Activated naive CD8-positive, alpha-beta T cell treated with anti-CD3 and anti-CD28 coated beads, Interleukin-2, amount 10 ng/mL, durations not matched to agents 7 days and 5 days (primary cell): Measurements from ENCODE around the gene FAM83C. TPM values are rescaled to one million over a fixed set of nuclear protein-coding genes. Genes with fewer than 3 reads are reported as not detected.

ENCODE experiments used
- ATAC-seq: fragments of 150-1000 bp; cut with Tn5 transposase; one replicate; pipeline ENCODE4 v1.10.0; 2021; ENCODE audit warnings: low read depth, moderate library complexity
- POLR2A ChIA-PET: fragments of 350-600 bp; sonication (Branson Sonifier 250); formaldehyde crosslinking; loops from one replicate; lab custom pipeline; 2021; ENCODE audit warnings: antibody characterized with exemption; lab: Charles Lee
- DNase-seq: peaks from one replicate; pipeline ENCODE4 v3.0.0; 2021
- H3K27ac Mint-ChIP-seq: one replicate; pipeline ENCODE4 v1.8.0; 2022; ENCODE audit warnings: mild to moderate bottlenecking, mixed read lengths
- H3K27me3 Mint-ChIP-seq: one replicate; pipeline ENCODE4 v1.8.0; 2022; ENCODE audit warnings: mild to moderate bottlenecking, moderate library complexity, mixed read lengths
- H3K36me3 Mint-ChIP-seq: one replicate; pipeline ENCODE4 v1.8.0; 2021; ENCODE audit warnings: mild to moderate bottlenecking, mixed read lengths
- H3K4me1 Mint-ChIP-seq: one replicate; pipeline ENCODE4 v1.8.0; 2021; ENCODE audit warnings: mixed read lengths
- H3K4me3 Mint-ChIP-seq: one replicate; pipeline ENCODE4 v1.8.0; 2022; ENCODE audit warnings: mild to moderate bottlenecking, moderate library complexity, mixed read lengths
- H3K9me3 Mint-ChIP-seq: one replicate; pipeline ENCODE4 v1.8.0; 2021; ENCODE audit warnings: mixed read lengths
- total RNA-seq, 2 experiments: library from RNA; stranded (reverse); gene quantifications; one replicate each; pipeline ENCODE4 v1.2.3, GENCODE V29; 2021

FAM83C gene
- total RNA-seq, 2 experiments from 2014 or later = not detected

DNA sequence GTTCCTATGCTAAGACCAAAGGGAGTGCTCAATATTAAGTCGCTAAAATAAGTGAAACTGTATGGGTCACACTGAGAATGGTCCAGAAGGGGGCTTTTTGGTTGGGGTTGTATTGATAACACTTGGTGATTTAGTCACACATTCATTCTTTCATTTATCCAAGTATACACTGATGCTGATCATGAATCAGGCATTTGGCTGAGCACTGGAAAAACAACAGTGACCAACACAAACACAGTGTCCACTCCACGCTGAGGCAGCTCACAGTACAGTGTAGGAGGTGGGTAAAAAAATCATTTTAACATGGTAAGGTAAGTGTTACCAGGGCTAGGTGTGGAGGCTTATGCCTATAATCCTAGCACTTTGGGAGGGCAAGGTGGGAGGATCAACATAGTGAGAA lies 9.2 kb upstream of the FAM83C start:
- POLR2A ChIA-PET = interaction anchor here (0.6 kb wide), 1 partner anchor 20 kb away, joined by 3 read pairs; no protein-coding TSS in a partner anchor

DNA sequence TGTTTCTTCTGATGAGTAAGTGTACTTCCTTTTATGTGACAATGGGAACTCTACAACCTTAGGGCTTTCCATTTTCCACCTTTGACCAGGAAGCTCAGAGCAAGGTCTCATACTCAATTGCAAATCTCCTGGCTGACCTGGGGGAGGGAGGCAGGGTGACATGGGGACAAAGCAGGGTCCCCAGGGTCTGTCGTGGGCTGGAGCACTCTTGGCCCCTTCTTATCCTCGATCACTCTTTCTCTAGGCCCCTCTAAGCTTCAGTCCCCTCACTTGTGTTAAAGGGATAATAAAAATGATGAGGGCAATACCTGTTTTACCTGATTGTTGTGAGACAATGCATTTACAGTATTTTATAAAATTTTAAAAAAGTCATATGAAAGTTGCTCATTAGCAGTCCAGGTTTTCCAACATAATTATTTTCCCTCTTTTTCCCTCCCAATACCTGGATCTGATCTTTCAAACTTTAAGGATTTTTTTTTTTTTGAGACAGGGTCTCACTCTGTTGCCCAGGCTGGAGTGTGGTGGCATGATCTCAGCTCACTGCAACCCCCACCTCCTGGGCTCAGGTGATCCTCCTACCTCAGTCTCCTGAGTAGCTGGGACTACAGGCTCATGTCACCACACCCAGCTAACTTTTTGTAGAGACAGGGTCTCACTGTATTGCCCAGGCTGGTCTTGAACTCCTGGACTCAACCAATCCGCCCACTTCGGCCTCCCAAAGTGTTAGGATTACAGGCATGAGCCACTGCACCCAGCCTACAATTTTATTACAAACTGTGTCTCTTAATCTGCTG lies 8.4 kb upstream of the FAM83C start:
- DNase-seq (no peak), ATAC-seq (no peak)
- peaks cover 14% of the 10 kb centered on the region for H3K4me1 Mint-ChIP-seq
- peaks cover 2% of the 10 kb centered on the region for H3K27me3 Mint-ChIP-seq
- no peak overlapping the region for H3K4me3 Mint-ChIP-seq
- H3K36me3 Mint-ChIP-seq = no peaks in the 10 kb centered on the region
- POLR2A ChIA-PET = no interaction called here
- no peak overlapping the region for H3K27ac Mint-ChIP-seq
- no peaks in the 10 kb centered on the region for H3K9me3 Mint-ChIP-seq

More for the DNA sequence above, 9.2 kb upstream of the FAM83C start:
- no peak overlapping the region for H3K27ac Mint-ChIP-seq
- H3K9me3 Mint-ChIP-seq = no peaks in the 10 kb centered on the region
- DNase-seq (no peak), ATAC-seq (no peak)
- H3K4me1 Mint-ChIP-seq = peaks cover 17% of the 10 kb centered on the region
- H3K36me3 Mint-ChIP-seq = no peaks in the 10 kb centered on the region
- no peak overlapping the region for H3K4me3 Mint-ChIP-seq
- H3K27me3 Mint-ChIP-seq = no peaks in the 10 kb centered on the region

GRCh38 chr20:35299780-35300179 lies 7.6 kb upstream of the FAM83C start:
- H3K4me1 Mint-ChIP-seq = peaks cover 8% of the 10 kb centered on the region
- POLR2A ChIA-PET = interaction anchor here (0.6 kb wide), 1 partner anchor 140 kb away, joined by 5 read pairs; no protein-coding TSS in a partner anchor
- no peaks in the 10 kb centered on the region for H3K36me3 Mint-ChIP-seq
- H3K9me3 Mint-ChIP-seq = no peaks in the 10 kb centered on the region
- DNase-seq (no peak), ATAC-seq (no peak)
- H3K27ac Mint-ChIP-seq = peak overlapping the region; percentile 23
- no peak overlapping the region for H3K4me3 Mint-ChIP-seq
- peaks cover 6% of the 10 kb centered on the region for H3K27me3 Mint-ChIP-seq

- Mint-ChIP-seq H3K27me3 (peaks cover 10% of the 10 kb centered on the region), H3K9me3 (no peaks in the 10 kb centered on the region), H3K27ac (no peak overlapping the region), H3K4me3 (no peak overlapping the region), H3K4me1 (peaks cover 2% of the 10 kb centered on the region), H3K36me3 (no peaks in the 10 kb centered on the region)
- POLR2A ChIA-PET = no interaction called here
- DNase-seq = no peak
- ATAC-seq = no peak
These were observed 6.0 kb upstream of the FAM83C start for GRCh38 chr20:35298264-35298663.

- no peak for DNase-seq
- no peak overlapping the region for H3K4me3 Mint-ChIP-seq
- H3K27me3 Mint-ChIP-seq = peaks cover 10% of the 10 kb centered on the region
- H3K27ac Mint-ChIP-seq = no peak overlapping the region
- no peak for ATAC-seq
- POLR2A ChIA-PET = interaction anchor here (1.4 kb wide), 1 partner anchor 13 kb away, joined by 4 read pairs; the partner anchor contains the start of gene EIF6
- H3K4me1 Mint-ChIP-seq = peaks cover 2% of the 10 kb centered on the region
- no peaks in the 10 kb centered on the region for H3K9me3 Mint-ChIP-seq
- H3K36me3 Mint-ChIP-seq = no peaks in the 10 kb centered on the region
These were observed 5.5 kb upstream of the FAM83C start for GRCh38 chr20:35297740-35298139.

DNA sequence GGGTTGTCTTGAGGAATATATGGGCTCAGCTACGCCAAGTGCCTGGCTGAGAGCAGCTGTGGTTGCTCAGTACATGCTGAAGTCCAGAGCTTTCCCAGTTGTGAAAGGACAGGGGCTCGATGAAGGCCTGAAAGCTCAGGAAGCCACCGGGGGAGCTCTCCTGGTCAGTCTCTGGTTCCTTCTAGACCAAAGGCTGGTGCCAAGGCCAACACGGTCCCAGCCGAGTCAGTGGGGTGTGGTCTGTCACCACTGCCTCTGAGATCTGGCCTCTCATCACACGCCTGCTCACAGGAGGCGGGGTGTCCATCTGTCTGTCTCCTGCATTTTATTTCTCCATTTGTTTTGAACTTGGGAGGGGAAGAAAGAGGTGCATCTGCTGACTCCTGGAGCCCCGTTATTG lies 4.9 kb upstream of the FAM83C start:
- no peak overlapping the region for H3K27ac Mint-ChIP-seq
- peaks cover 2% of the 10 kb centered on the region for H3K4me1 Mint-ChIP-seq
- DNase-seq = no peak
- ATAC-seq = no peak
- peaks cover 10% of the 10 kb centered on the region for H3K27me3 Mint-ChIP-seq
- no peaks in the 10 kb centered on the region for H3K36me3 Mint-ChIP-seq
- H3K4me3 Mint-ChIP-seq = no peak overlapping the region
- POLR2A ChIA-PET = interaction anchor here (1.4 kb wide), 1 partner anchor 12 kb away, joined by 4 read pairs; the partner anchor contains the start of gene EIF6
- no peaks in the 10 kb centered on the region for H3K9me3 Mint-ChIP-seq

DNA sequence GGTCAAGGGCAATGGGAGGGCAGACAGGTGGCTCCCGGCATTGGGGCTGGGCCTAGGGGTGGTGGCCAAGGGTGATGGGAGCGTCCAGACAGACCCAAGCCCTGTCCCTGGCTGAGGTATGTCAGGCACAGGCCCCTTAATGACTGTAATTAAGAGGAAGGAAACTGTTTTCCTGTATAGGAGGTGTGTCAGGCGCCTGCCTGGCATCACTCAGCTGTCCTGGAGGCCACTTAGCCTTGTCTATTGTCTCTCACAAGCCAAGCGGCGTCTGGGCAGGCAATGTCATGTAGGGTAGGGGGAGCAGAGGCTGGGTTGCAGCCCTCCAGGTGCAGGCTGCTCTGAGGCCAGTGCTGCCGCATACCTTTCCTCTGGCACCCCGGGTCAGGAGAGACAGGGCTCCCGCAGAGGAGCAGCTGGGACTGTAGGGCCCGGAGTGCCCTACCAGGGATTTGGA lies 3.9 kb upstream of the FAM83C start:
- Mint-ChIP-seq H3K9me3 (no peaks in the 10 kb centered on the region), H3K27me3 (peaks cover 10% of the 10 kb centered on the region), H3K27ac (no peak overlapping the region), H3K4me3 (no peak overlapping the region), H3K36me3 (no peaks in the 10 kb centered on the region), H3K4me1 (peaks cover 2% of the 10 kb centered on the region)
- ATAC-seq (no peak), DNase-seq (no peak)
- POLR2A ChIA-PET = no interaction called here

DNA sequence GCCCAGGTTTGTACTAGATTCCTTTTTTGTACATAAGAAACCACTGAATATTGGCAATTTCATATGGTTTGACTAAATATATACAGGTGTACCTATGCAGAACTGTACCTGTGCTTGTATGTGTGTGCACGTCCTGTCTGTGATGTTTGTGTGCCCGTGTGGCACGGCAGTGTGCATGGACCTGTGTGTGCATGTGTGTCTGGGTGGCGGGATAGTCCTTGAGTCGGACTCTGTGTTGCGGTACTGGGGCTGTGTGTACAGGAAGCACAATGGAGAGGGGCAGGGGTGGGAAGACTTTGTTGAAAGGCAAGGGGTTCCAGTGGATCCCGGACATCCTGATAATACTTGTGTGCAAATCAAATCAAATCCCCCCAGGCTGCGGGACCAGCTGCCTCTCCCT lies 3.4 kb upstream of the FAM83C start:
- POLR2A ChIA-PET = no interaction called here
- H3K27ac Mint-ChIP-seq = no peak overlapping the region
- no peak overlapping the region for H3K4me3 Mint-ChIP-seq
- DNase-seq = no peak
- no peaks in the 10 kb centered on the region for H3K36me3 Mint-ChIP-seq
- ATAC-seq = no peak
- H3K4me1 Mint-ChIP-seq = peaks cover 2% of the 10 kb centered on the region
- no peaks in the 10 kb centered on the region for H3K9me3 Mint-ChIP-seq
- peaks cover 10% of the 10 kb centered on the region for H3K27me3 Mint-ChIP-seq

DNA sequence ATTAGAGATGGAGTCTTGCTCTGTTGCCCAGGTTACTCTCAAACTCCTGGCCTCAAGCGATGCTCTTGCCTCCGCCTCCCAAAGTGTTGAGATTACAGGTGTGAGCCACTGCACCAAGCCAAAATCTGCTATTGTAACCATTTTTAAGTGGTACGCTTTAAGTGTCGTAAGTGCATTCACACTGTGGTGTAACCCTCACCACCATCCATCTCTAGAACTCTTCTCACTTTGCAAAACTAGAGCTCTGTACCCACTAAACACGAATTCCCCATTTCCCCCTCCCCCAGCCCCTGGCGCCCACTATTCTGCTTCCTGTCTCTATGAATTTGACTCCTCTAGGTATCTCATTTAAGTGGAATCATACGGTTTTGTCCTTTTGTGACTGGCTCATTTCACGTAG lies 2.8 kb upstream of the FAM83C start:
- Mint-ChIP-seq H3K27me3 (peaks cover 10% of the 10 kb centered on the region), H3K4me3 (no peak overlapping the region), H3K27ac (no peak overlapping the region), H3K36me3 (no peaks in the 10 kb centered on the region), H3K4me1 (peaks cover 2% of the 10 kb centered on the region), H3K9me3 (no peaks in the 10 kb centered on the region)
- POLR2A ChIA-PET = no interaction called here
- ATAC-seq (no peak), DNase-seq (no peak)

DNA sequence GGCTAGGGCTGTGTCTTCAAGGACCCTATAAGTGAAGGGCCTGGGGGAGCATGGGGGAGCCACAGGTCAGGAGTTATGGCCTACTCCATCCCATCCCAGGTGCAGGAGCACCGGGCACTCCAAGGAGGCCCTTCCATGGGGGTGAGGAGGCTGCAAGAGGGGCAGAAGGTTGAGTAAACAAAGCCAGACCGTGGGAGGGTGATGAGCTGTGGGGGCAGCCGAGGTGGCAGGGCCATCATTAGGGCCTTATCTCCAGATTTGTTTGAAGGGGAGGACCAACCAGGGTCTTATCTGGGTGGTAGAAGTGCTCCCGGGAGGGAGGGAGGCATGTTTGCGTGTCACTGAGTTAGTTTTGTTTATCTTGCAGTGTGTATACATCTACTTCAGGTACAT lies 2.1 kb upstream of the FAM83C start:
- no peak for DNase-seq
- H3K36me3 Mint-ChIP-seq = no peaks in the 10 kb centered on the region
- no peak for ATAC-seq
- no peak overlapping the region for H3K27ac Mint-ChIP-seq
- no peak overlapping the region for H3K4me3 Mint-ChIP-seq
- H3K27me3 Mint-ChIP-seq = peaks cover 10% of the 10 kb centered on the region
- POLR2A ChIA-PET = no interaction called here
- H3K9me3 Mint-ChIP-seq = no peaks in the 10 kb centered on the region
- H3K4me1 Mint-ChIP-seq = no peaks in the 10 kb centered on the region

DNA sequence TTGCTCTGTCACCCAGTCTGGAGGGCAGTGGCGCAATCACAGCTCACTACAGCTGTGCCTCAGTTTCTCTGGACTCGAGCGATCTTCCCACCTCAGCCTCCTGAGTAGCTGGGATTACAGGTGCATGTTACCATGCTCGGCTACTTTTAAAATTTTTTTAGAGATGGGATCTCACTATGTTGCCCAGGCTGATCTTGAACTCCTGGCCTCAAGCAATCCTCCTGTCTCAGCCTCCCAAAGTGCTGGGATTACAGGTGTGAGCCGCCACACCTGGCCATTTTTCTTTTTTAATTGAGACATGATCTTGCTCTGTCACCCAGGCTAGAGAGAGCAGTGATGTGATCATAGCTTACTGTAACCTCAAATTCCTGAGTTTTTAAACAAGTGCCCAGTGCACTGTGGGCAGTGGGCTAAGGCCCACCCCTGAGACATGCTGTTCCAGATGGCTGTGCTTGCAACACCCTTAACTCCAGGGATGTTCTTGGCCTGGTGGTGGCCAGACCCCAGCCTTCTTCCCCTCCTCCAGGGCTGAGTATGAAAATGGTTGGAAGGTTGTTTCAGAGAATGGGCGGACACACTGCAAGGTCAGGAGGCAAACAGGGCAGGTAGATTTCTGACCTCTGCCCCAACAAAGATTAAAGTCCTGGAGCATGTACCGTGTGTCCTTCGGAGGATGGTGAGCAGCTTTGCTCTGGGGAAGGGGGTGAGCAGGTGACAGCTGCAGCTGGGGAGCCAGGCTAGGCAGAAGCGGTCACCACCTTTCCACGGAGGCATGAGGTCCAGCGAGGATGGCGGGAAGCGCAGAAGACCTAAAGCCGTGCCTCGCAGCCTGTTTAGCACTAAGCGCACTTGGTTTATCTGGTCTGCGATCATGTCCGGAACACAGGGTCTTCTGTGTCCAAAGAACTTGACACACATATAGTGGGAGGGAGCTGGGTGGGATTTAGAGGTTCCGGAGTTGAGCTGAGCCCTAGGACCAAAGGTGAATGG lies 1.4 kb upstream of the FAM83C start:
- peaks cover 10% of the 10 kb centered on the region for H3K27me3 Mint-ChIP-seq
- no peak for ATAC-seq
- DNase-seq = no peak
- no peaks in the 10 kb centered on the region for H3K4me1 Mint-ChIP-seq
- H3K27ac Mint-ChIP-seq = no peak overlapping the region
- H3K9me3 Mint-ChIP-seq = no peaks in the 10 kb centered on the region
- H3K36me3 Mint-ChIP-seq = no peaks in the 10 kb centered on the region
- POLR2A ChIA-PET = interaction anchor here (0.8 to 0.9 kb wide), 2 partner anchors 10 to 146 kb away, joined by 3 read pairs; no protein-coding TSS in a partner anchor
- no peak overlapping the region for H3K4me3 Mint-ChIP-seq

- Mint-ChIP-seq H3K4me1 (no peaks in the 10 kb centered on the region), H3K27ac (peak overlapping the region; percentile 12), H3K4me3 (no peak overlapping the region), H3K9me3 (no peaks in the 10 kb centered on the region), H3K27me3 (peaks cover 10% of the 10 kb centered on the region), H3K36me3 (no peaks in the 10 kb centered on the region)
- POLR2A ChIA-PET = interaction anchor here (0.8 to 0.9 kb wide), 2 partner anchors 11 to 147 kb away, joined by 3 read pairs; no protein-coding TSS in a partner anchor
- DNase-seq (no peak), ATAC-seq (no peak)
These were observed 470 bp upstream of the FAM83C start for GRCh38 chr20:35292504-35293285.
